ENCODE measurements around the gene CPSF3.

DNA sequence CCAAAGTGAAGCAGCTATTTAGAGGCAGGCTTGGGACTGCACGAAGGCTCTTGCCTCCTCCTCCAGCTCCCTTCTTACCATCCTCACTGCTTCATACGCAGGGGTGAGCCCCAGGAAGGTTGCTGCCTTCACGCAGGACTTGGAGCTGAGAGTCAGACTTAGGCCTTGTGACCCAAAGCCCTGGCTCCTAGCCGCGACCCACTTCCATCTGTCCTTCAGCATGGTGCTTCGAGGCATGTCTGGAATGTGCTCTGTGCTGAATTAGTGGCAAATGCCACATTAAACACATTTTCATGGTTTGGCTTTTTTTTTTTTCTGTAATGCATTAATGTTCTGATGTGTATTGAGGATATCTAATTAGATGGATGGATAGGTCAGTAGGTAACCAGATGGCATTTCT lies 37.6 kb upstream of the CPSF3 start:
- TF ChIP-seq TARDBP (IDR thresholded peaks at IDR 0.05) (no peak), FOXK2 (IDR thresholded peaks at IDR 0.05) (no peak), ARNT (IDR thresholded peaks at IDR 0.05) (no peak), FOXM1 (IDR thresholded peaks at IDR 0.05; ENCODE audit: borderline replicate concordance) (no peak), NFRKB (IDR thresholded peaks at IDR 0.05) (no peak)

Data from HEK293T (cell line).